ENCODE measurements around the gene POLR1H.

DNA sequence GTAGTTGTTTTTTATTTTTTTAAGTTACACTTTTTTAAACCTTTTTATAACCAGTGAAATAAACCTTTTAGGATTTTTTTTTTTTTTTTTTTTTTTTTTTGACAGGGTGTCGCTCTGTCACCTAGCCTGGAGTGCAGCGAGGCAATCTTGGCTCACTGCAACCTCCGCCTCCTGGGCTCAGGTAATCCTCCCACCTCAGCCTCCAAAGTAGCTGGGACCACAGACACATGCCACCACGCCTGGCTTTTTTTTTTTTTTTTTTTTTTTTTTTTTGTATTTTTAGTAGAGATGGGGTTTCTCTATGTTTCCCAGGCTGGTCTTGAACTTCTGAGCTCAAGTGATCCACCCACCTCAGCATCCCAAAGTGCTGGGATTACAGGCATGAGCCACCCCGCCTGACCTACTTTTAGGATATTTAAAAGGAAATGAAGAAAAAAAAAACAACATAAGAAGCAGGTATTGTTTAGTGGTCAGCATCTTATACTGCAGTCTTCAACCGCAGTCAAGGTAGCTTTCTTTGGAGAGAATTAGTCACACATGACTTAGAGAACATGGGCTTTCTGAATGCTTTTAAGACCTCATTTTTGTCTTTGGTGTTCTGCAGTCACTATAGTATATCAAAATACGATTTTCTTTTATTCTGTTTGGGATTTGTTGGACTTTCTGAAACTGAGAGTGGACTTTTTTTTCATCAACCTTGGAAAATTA lies 1.6 kb downstream of the POLR1H start:
- TF ChIP-seq, protein P1, sequence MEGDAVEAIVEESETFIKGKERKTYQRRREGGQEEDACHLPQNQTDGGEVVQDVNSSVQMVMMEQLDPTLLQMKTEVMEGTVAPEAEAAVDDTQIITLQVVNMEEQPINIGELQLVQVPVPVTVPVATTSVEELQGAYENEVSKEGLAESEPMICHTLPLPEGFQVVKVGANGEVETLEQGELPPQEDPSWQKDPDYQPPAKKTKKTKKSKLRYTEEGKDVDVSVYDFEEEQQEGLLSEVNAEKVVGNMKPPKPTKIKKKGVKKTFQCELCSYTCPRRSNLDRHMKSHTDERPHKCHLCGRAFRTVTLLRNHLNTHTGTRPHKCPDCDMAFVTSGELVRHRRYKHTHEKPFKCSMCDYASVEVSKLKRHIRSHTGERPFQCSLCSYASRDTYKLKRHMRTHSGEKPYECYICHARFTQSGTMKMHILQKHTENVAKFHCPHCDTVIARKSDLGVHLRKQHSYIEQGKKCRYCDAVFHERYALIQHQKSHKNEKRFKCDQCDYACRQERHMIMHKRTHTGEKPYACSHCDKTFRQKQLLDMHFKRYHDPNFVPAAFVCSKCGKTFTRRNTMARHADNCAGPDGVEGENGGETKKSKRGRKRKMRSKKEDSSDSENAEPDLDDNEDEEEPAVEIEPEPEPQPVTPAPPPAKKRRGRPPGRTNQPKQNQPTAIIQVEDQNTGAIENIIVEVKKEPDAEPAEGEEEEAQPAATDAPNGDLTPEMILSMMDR (conservative IDR thresholded peaks at IDR 0.05; ENCODE audit: low read depth in 2 of 2) = no peak
- TF ChIP-seq ETS1 (IDR thresholded peaks at IDR 0.05) = no peak
- no peak for TF ChIP-seq JUNB (IDR thresholded peaks at IDR 0.05; ENCODE audit: unreplicated experiment)
- TF ChIP-seq, protein P2, sequence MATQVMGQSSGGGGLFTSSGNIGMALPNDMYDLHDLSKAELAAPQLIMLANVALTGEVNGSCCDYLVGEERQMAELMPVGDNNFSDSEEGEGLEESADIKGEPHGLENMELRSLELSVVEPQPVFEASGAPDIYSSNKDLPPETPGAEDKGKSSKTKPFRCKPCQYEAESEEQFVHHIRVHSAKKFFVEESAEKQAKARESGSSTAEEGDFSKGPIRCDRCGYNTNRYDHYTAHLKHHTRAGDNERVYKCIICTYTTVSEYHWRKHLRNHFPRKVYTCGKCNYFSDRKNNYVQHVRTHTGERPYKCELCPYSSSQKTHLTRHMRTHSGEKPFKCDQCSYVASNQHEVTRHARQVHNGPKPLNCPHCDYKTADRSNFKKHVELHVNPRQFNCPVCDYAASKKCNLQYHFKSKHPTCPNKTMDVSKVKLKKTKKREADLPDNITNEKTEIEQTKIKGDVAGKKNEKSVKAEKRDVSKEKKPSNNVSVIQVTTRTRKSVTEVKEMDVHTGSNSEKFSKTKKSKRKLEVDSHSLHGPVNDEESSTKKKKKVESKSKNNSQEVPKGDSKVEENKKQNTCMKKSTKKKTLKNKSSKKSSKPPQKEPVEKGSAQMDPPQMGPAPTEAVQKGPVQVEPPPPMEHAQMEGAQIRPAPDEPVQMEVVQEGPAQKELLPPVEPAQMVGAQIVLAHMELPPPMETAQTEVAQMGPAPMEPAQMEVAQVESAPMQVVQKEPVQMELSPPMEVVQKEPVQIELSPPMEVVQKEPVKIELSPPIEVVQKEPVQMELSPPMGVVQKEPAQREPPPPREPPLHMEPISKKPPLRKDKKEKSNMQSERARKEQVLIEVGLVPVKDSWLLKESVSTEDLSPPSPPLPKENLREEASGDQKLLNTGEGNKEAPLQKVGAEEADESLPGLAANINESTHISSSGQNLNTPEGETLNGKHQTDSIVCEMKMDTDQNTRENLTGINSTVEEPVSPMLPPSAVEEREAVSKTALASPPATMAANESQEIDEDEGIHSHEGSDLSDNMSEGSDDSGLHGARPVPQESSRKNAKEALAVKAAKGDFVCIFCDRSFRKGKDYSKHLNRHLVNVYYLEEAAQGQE (IDR thresholded peaks at IDR 0.05; ENCODE audit: unreplicated experiment) = no peak
- TF ChIP-seq ZNF331 (CRISPR knock-in tag; IDR thresholded peaks at IDR 0.05; ENCODE audit: low read depth) = no peak
- TF ChIP-seq, protein P3, sequence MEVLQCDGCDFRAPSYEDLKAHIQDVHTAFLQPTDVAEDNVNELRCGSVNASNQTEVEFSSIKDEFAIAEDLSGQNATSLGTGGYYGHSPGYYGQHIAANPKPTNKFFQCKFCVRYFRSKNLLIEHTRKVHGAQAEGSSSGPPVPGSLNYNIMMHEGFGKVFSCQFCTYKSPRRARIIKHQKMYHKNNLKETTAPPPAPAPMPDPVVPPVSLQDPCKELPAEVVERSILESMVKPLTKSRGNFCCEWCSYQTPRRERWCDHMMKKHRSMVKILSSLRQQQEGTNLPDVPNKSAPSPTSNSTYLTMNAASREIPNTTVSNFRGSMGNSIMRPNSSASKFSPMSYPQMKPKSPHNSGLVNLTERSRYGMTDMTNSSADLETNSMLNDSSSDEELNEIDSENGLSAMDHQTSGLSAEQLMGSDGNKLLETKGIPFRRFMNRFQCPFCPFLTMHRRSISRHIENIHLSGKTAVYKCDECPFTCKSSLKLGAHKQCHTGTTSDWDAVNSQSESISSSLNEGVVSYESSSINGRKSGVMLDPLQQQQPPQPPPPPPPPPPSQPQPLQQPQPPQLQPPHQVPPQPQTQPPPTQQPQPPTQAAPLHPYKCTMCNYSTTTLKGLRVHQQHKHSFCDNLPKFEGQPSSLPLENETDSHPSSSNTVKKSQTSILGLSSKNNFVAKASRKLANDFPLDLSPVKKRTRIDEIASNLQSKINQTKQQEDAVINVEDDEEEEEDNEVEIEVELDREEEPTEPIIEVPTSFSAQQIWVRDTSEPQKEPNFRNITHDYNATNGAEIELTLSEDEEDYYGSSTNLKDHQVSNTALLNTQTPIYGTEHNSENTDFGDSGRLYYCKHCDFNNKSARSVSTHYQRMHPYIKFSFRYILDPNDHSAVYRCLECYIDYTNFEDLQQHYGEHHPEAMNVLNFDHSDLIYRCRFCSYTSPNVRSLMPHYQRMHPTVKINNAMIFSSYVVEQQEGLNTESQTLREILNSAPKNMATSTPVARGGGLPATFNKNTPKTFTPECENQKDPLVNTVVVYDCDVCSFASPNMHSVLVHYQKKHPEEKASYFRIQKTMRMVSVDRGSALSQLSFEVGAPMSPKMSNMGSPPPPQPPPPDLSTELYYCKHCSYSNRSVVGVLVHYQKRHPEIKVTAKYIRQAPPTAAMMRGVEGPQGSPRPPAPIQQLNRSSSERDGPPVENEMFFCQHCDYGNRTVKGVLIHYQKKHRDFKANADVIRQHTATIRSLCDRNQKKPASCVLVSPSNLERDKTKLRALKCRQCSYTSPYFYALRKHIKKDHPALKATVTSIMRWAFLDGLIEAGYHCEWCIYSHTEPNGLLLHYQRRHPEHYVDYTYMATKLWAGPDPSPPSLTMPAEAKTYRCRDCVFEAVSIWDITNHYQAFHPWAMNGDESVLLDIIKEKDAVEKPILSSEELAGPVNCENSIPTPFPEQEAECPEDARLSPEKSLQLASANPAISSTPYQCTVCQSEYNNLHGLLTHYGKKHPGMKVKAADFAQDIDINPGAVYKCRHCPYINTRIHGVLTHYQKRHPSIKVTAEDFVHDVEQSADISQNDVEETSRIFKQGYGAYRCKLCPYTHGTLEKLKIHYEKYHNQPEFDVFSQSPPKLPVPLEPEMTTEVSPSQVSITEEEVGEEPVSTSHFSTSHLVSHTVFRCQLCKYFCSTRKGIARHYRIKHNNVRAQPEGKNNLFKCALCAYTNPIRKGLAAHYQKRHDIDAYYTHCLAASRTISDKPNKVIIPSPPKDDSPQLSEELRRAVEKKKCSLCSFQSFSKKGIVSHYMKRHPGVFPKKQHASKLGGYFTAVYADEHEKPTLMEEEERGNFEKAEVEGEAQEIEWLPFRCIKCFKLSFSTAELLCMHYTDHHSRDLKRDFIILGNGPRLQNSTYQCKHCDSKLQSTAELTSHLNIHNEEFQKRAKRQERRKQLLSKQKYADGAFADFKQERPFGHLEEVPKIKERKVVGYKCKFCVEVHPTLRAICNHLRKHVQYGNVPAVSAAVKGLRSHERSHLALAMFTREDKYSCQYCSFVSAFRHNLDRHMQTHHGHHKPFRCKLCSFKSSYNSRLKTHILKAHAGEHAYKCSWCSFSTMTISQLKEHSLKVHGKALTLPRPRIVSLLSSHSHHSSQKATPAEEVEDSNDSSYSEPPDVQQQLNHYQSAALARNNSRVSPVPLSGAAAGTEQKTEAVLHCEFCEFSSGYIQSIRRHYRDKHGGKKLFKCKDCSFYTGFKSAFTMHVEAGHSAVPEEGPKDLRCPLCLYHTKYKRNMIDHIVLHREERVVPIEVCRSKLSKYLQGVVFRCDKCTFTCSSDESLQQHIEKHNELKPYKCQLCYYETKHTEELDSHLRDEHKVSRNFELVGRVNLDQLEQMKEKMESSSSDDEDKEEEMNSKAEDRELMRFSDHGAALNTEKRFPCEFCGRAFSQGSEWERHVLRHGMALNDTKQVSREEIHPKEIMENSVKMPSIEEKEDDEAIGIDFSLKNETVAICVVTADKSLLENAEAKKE (CRISPR knock-in tag; IDR thresholded peaks at IDR 0.05) = no peak
- TF ChIP-seq EZH2 (IDR thresholded peaks at IDR 0.05; ENCODE audit: low read depth, unreplicated experiment) = no peak
- no peak for TF ChIP-seq POLR2AphosphoS5 (IDR thresholded peaks at IDR 0.05; ENCODE audit: low read depth)
- no peak for TF ChIP-seq CREB1 (CRISPR knock-in tag; IDR thresholded peaks at IDR 0.05; ENCODE audit: low read depth)
- no peak for TF ChIP-seq EZH2phosphoT487 (IDR thresholded peaks at IDR 0.05; ENCODE audit: unreplicated experiment)
- TF ChIP-seq NANOG (IDR thresholded peaks at IDR 0.05; ENCODE audit: borderline replicate concordance) = no peak
- no peak for TF ChIP-seq STAT1 (IDR thresholded peaks at IDR 0.05; ENCODE audit: unreplicated experiment)
- TF ChIP-seq ZNF114 (CRISPR knock-in tag; IDR thresholded peaks at IDR 0.05) = no peak

All from GM23338 (cell line).